GM19468 (cell line): Measurements from ENCODE around the gene RABGAP1L.
"Not testable (repeated sequence)": the region's sequence is repeated elsewhere in the genome, so short reads cannot be mapped to it uniquely, and the experiment has no call there.

Experiments
- ATAC-seq: cut with Tn5 transposase; IDR thresholded peaks from one replicate; pipeline ENCODE4 v1.9.1; 2021; ENCODE audit warnings: mild to moderate bottlenecking, moderate library complexity, moderate number of reproducible peaks; ENCODE audit not compliant: unreplicated experiment; ENCODE audit errors: extremely low read depth

RABGAP1L gene

GRCh38 chr1:174775621-174776020 is 616.3 kb downstream of the RABGAP1L start:
- no peak for ATAC-seq

- ATAC-seq = no peak
These were observed 617.9 kb downstream of the RABGAP1L start for GRCh38 chr1:174777262-174777661.

GRCh38 chr1:174785510-174785909 is 626.2 kb downstream of the RABGAP1L start:
- no peak for ATAC-seq

- no peak for ATAC-seq
These were observed 627.0 kb downstream of the RABGAP1L start for GRCh38 chr1:174786358-174786757.

- ATAC-seq = peak; percentile 86
These were observed 627.4 kb downstream of the RABGAP1L start for GRCh38 chr1:174786760-174787159.

- no peak for ATAC-seq
These were observed 629.7 kb downstream of the RABGAP1L start for GRCh38 chr1:174788981-174789380.

GRCh38 chr1:174789399-174789798 is 630.1 kb downstream of the RABGAP1L start:
- peak; percentile 48 for ATAC-seq

GRCh38 chr1:174791863-174792262 is 632.5 kb downstream of the RABGAP1L start:
- ATAC-seq = no peak

- no peak for ATAC-seq
These were observed 635.5 kb downstream of the RABGAP1L start for GRCh38 chr1:174794861-174795260.

- ATAC-seq = no peak
These were observed 636.5 kb downstream of the RABGAP1L start for GRCh38 chr1:174795806-174796205.

GRCh38 chr1:174797398-174797797 is 638.1 kb downstream of the RABGAP1L start:
- ATAC-seq = no peak

- ATAC-seq = no peak
These were observed 639.8 kb downstream of the RABGAP1L start for GRCh38 chr1:174799136-174799479.

GRCh38 chr1:174800216-174800851 is 641.0 kb downstream of the RABGAP1L start:
- ATAC-seq = no peak

GRCh38 chr1:174800876-174801275 is 641.6 kb downstream of the RABGAP1L start:
- ATAC-seq = no peak

GRCh38 chr1:174809755-174810280 is 650.5 kb downstream of the RABGAP1L start:
- ATAC-seq = no peak

- no peak for ATAC-seq
These were observed 652.7 kb downstream of the RABGAP1L start for GRCh38 chr1:174812016-174812415.

- ATAC-seq = no peak
These were observed 653.3 kb downstream of the RABGAP1L start for GRCh38 chr1:174812656-174813055.

GRCh38 chr1:174815036-174815435 is 655.7 kb downstream of the RABGAP1L start:
- no peak for ATAC-seq

- no peak for ATAC-seq
These were observed 656.2 kb downstream of the RABGAP1L start for GRCh38 chr1:174815474-174815908.

GRCh38 chr1:174816621-174817020 is 657.3 kb downstream of the RABGAP1L start:
- not testable (repeated sequence) for ATAC-seq

- ATAC-seq = no peak
These were observed 658.8 kb downstream of the RABGAP1L start for GRCh38 chr1:174818014-174818616.

GRCh38 chr1:174818951-174819350 is 659.6 kb downstream of the RABGAP1L start:
- no peak for ATAC-seq
